Endodermal cell (in vitro differentiated cells): ENCODE data around the gene THEMIS2. TPM values are rescaled to one million over a fixed set of nuclear protein-coding genes. Genes with fewer than 3 reads are reported as not detected.
A peak's percentile ranks its signal among the peaks of the same experiment; 100 is the strongest.

Source experiments
- DNase-seq: peaks from one replicate; pipeline ENCODE4 v3.0.0-alpha.2; 2017
- H3K27ac ChIP-seq: 2 replicates; pipeline ENCODE4 v1.5.1; 2013; ENCODE audit warnings: mild to moderate bottlenecking, low read depth, low read length, moderate library complexity
- H3K27me3 ChIP-seq: 2 replicates; pipeline ENCODE4 v1.6.1; 2013; ENCODE audit warnings: mild to moderate bottlenecking, low read length, moderate library complexity; ENCODE audit not compliant: insufficient read depth, control insufficient read depth, poor library complexity, severe bottlenecking
- H3K36me3 ChIP-seq: 2 replicates; pipeline ENCODE4 v1.7.0; 2013; ENCODE audit warnings: mild to moderate bottlenecking, low read length, moderate library complexity; ENCODE audit not compliant: control insufficient read depth, insufficient read depth
- H3K4me1 ChIP-seq: one replicate; pipeline ENCODE4 v1.7.0; 2013; ENCODE audit warnings: low read length; ENCODE audit not compliant: control insufficient read depth, insufficient read depth
- H3K4me3 ChIP-seq: 2 replicates; pipeline ENCODE4 v1.5.1; 2013; ENCODE audit warnings: mild to moderate bottlenecking, low read length, moderate library complexity
- H3K9ac ChIP-seq: 2 replicates; pipeline ENCODE4 v1.6.1; 2013; ENCODE audit warnings: mild to moderate bottlenecking, low read length, moderate library complexity; ENCODE audit not compliant: poor library complexity, severe bottlenecking; ENCODE audit errors: extremely low read depth
- H3K9me3 ChIP-seq: 2 replicates; pipeline ENCODE4 v1.6.1; 2013; ENCODE audit warnings: mild to moderate bottlenecking, low read length, moderate library complexity; ENCODE audit not compliant: control insufficient read depth
- H3K27ac Mint-ChIP-seq: 2 replicates; pipeline ENCODE4 v1.8.0; 2020; ENCODE audit warnings: mixed read lengths
- H3K27me3 Mint-ChIP-seq: 2 replicates; pipeline ENCODE4 v1.8.0; 2021; ENCODE audit warnings: mild to moderate bottlenecking, mixed read lengths; ENCODE audit not compliant: insufficient read depth
- H3K36me3 Mint-ChIP-seq: 2 replicates; pipeline ENCODE4 v1.8.0; 2020; ENCODE audit warnings: low read depth, mixed read lengths
- H3K4me1 Mint-ChIP-seq: 2 replicates; pipeline ENCODE4 v1.8.0; 2020; ENCODE audit warnings: mixed read lengths
- H3K4me3 Mint-ChIP-seq: 2 replicates; pipeline ENCODE4 v1.8.0; 2020; ENCODE audit warnings: mild to moderate bottlenecking, moderate library complexity, mixed read lengths
- H3K9me3 Mint-ChIP-seq: 2 replicates; pipeline ENCODE4 v1.8.0; 2020; ENCODE audit warnings: mild to moderate bottlenecking, mixed read lengths
- CTCF ChIP-seq: fragments of 200-600 bp; sonication (generic); conservative IDR thresholded peaks from 2 replicates; pipeline ENCODE4 v1.5.0; 2021; ENCODE audit warnings: antibody characterized with exemption, mild to moderate bottlenecking
- WGBS, 2 experiments: methylation state at CpG; one replicate each; pipeline versions ENCODE4 v1.1.5 to v1.1.7; 2013; ENCODE audit warnings: missing lambda C conversion rate in 2 of 2, mixed read lengths in 1 of 2; ENCODE audit not compliant: insufficient coverage in 1 of 2, insufficient read length in 1 of 2; 5-methylcytosine and 5-hydroxymethylcytosine counted together
- total RNA-seq, 2 donors: library from RNA; stranded (reverse); fragmentation: NEBNext Ultra II Directional in 1 of 2; extraction: Animal tissue kit (Norgen Biotek cat#: 25700) in 1 of 2; gene quantifications; 2 replicates in 1 of 2; 3 replicates in 1 of 2; pipeline ENCODE4 v1.2.1, GENCODE V29; 2021

The THEMIS2 gene
- total RNA-seq, 2 donors from 2014 or later: 8.5 to 8.8 TPM

GRCh38 chr1:27858072-27858948 is 14.0 kb upstream of the THEMIS2 start:
- Histone ChIP-seq H3K9ac (no peak overlapping the region), H3K27ac (no peak overlapping the region), H3K4me3 (no peak overlapping the region), H3K4me1 (no peaks in the 10 kb centered on the region), H3K27me3 (no peaks in the 10 kb centered on the region), H3K9me3 (no peaks in the 10 kb centered on the region), H3K36me3 (no peaks in the 10 kb centered on the region)
- Mint-ChIP-seq H3K4me3 (no peak overlapping the region), H3K27ac (no peak overlapping the region), H3K27me3 (no peaks in the 10 kb centered on the region), H3K9me3 (no peaks in the 10 kb centered on the region), H3K36me3 (peaks cover 4% of the 10 kb centered on the region), H3K4me1 (peaks cover 9% of the 10 kb centered on the region)
- WGBS, 2 experiments: 75 to 78% methylated on average over 5 to 10 of the region's 10 CpGs
- peak; percentile 98 for TF ChIP-seq CTCF
- peak; percentile 96 for DNase-seq

GRCh38 chr1:27858949-27859576 is 13.3 kb upstream of the THEMIS2 start:
- Mint-ChIP-seq H3K27ac (no peak overlapping the region), H3K9me3 (no peaks in the 10 kb centered on the region), H3K27me3 (no peaks in the 10 kb centered on the region), H3K36me3 (peaks cover 4% of the 10 kb centered on the region), H3K4me1 (peaks cover 9% of the 10 kb centered on the region), H3K4me3 (no peak overlapping the region)
- no peak overlapping the region for H3K4me3 ChIP-seq
- H3K9me3 ChIP-seq: no peaks in the 10 kb centered on the region
- WGBS, 2 experiments: 87 to 90% methylated on average over 7 to 14 of the region's 14 CpGs
- no peaks in the 10 kb centered on the region for H3K27me3 ChIP-seq
- H3K9ac ChIP-seq: no peak overlapping the region
- no peak overlapping the region for H3K27ac ChIP-seq
- H3K4me1 ChIP-seq: no peaks in the 10 kb centered on the region
- no peak for TF ChIP-seq CTCF
- H3K36me3 ChIP-seq: no peaks in the 10 kb centered on the region
- no peak for DNase-seq

- H3K27ac ChIP-seq: no peak overlapping the region
- Mint-ChIP-seq H3K9me3 (no peaks in the 10 kb centered on the region), H3K27ac (no peak overlapping the region), H3K4me3 (no peak overlapping the region), H3K4me1 (peaks cover 9% of the 10 kb centered on the region), H3K36me3 (no peaks in the 10 kb centered on the region), H3K27me3 (no peaks in the 10 kb centered on the region)
- no peak overlapping the region for H3K9ac ChIP-seq
- no peaks in the 10 kb centered on the region for H3K27me3 ChIP-seq
- H3K4me3 ChIP-seq: no peak overlapping the region
- no peaks in the 10 kb centered on the region for H3K36me3 ChIP-seq
- no peak for TF ChIP-seq CTCF
- DNase-seq: no peak
- H3K9me3 ChIP-seq: no peaks in the 10 kb centered on the region
- WGBS, 2 experiments: 93 to 94% methylated on average over 6 to 10 of the region's 10 CpGs
- no peaks in the 10 kb centered on the region for H3K4me1 ChIP-seq
These were observed 10.9 kb upstream of the THEMIS2 start for GRCh38 chr1:27861436-27861835.
